Omental fat pad (tissue), 4 donors: ENCODE data around the gene DPPA4. TPM values are rescaled to one million over a fixed set of nuclear protein-coding genes. Genes with fewer than 3 reads are reported as not detected.
"Not testable (repeated sequence)": the region's sequence is repeated elsewhere in the genome, so short reads cannot be mapped to it uniquely, and the experiment has no call there.

ENCODE experiments used
- ATAC-seq: fragments of 150-250 bp; one replicate; pipeline ENCODE4 v1.9.1; 2016; ENCODE audit warnings: mild to moderate bottlenecking, moderate library complexity; ENCODE audit not compliant: low FRiP score
- DNase-seq: peaks from one replicate; pipeline ENCODE4 v3.0.0-alpha.2; 2019; ENCODE audit warnings: low spot score
- CTCF ChIP-seq, 3 donors: fragments of 450-650 bp; IDR thresholded peaks; one replicate each; pipeline ENCODE4 v1.5.1; 2016 to 2017; ENCODE audit warnings: antibody characterized with exemption in 3 of 3, mild to moderate bottlenecking in 3 of 3, moderate library complexity in 2 of 3
- total RNA-seq, 4 donors: library from RNA; depleted of rRNA; stranded (reverse); fragments of >200 nt; gene quantifications; one replicate each; pipeline ENCODE4 v1.1.0, GENCODE V29; 2016

DPPA4 gene, protein sequence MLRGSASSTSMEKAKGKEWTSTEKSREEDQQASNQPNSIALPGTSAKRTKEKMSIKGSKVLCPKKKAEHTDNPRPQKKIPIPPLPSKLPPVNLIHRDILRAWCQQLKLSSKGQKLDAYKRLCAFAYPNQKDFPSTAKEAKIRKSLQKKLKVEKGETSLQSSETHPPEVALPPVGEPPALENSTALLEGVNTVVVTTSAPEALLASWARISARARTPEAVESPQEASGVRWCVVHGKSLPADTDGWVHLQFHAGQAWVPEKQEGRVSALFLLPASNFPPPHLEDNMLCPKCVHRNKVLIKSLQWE
- total RNA-seq: under 1 TPM in 1 of 4 donors, not detected in 3; 0.36 TPM

GRCh38 chr3:109337393-109337792 is at the start of gene DPPA4:
Gene DPPA4 (minus strand): TSS chr3:109337546. CDS start chr3:109337517, 29 bp downstream.
- no peak for TF ChIP-seq CTCF (IDR thresholded peaks at IDR 0.05)
- DNase-seq (no peak), ATAC-seq (no peak)

- DNase-seq: no peak
- no peak for ATAC-seq
- TF ChIP-seq CTCF (IDR thresholded peaks at IDR 0.05): no peak
Measured at GRCh38 chr3:109385442-109386318, 48.3 kb upstream of the DPPA4 start.

DNA sequence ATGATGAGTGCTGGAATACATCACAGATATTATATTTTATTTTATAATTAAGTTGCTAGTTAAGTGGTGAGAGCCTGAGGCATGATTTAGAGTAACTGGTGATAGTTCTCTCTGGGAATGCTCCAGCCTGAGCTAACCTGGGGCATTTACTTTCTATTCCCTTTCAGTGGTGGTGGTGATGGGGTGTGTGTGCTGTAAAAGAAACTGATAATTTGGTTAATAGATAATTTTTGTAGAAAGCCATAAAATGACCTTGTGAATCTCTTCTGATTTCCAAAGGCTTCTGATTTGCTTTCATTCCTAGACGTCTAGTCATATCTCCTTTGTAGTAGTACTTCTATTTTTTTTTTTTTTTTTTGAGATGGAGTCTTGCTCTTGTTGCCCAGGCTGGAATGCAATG is 46.8 kb upstream of the DPPA4 start:
- ATAC-seq (no peak), DNase-seq (no peak)
- no peak for TF ChIP-seq CTCF (IDR thresholded peaks at IDR 0.05)

- no peak for TF ChIP-seq CTCF (IDR thresholded peaks at IDR 0.05)
- DNase-seq (no peak), ATAC-seq (no peak)
Measured at GRCh38 chr3:109382588-109382987, 45.2 kb upstream of the DPPA4 start.

- ATAC-seq (no peak), DNase-seq (no peak)
- TF ChIP-seq CTCF (IDR thresholded peaks at IDR 0.05): no peak
Measured at GRCh38 chr3:109375975-109376374, 38.6 kb upstream of the DPPA4 start.

- ATAC-seq, DNase-seq: not testable (repeated sequence)
Measured at GRCh38 chr3:109374434-109374833, 37.1 kb upstream of the DPPA4 start.

GRCh38 chr3:109373933-109374332 is 36.6 kb upstream of the DPPA4 start:
- DNase-seq (no peak), ATAC-seq (no peak)
- no peak for TF ChIP-seq CTCF (IDR thresholded peaks at IDR 0.05)
